Natural killer cell (primary cell): Measurements from ENCODE around the gene S100A4. TPM values are rescaled to one million over a fixed set of nuclear protein-coding genes. Genes with fewer than 3 reads are reported as not detected.

Experiments
- ATAC-seq, 3 donors: fragments of 150-1000 bp in 2 of 3; fragments of 200-7000 bp in 1 of 3; cut with Tn5 transposase; 1 replicate in 1 of 3; 2 replicates in 2 of 3; pipeline ENCODE4 v1.10.0; 2021; ENCODE audit warnings: mild to moderate bottlenecking in 2 of 3, moderate library complexity in 2 of 3
- DNase-seq, 2 donors: peaks; one replicate each; pipeline versions ENCODE4 v3.0.0 to v3.0.0-alpha.2; 2013 to 2021; ENCODE audit warnings: mixed read lengths in 1 of 2
- H3K27ac ChIP-seq: one replicate; pipeline ENCODE4 v1.5.1; 2013; ENCODE audit warnings: mild to moderate bottlenecking, low read length
- H3K27me3 ChIP-seq: one replicate; pipeline ENCODE4 v1.6.1; 2013; ENCODE audit warnings: low read length; ENCODE audit not compliant: control insufficient read depth, insufficient read depth
- H3K36me3 ChIP-seq: one replicate; pipeline ENCODE4 v1.6.1; 2013; ENCODE audit warnings: low read length; ENCODE audit not compliant: control insufficient read depth, insufficient read depth
- H3K4me1 ChIP-seq: one replicate; pipeline ENCODE4 v1.6.1; 2013; ENCODE audit warnings: low read length; ENCODE audit not compliant: control insufficient read depth, insufficient read depth
- H3K4me3 ChIP-seq: one replicate; pipeline ENCODE4 v1.5.1; 2013; ENCODE audit warnings: low read length
- H3K9me3 ChIP-seq: one replicate; pipeline ENCODE4 v1.6.1; 2013; ENCODE audit warnings: low read length; ENCODE audit not compliant: control insufficient read depth, insufficient read depth
- H3K27ac Mint-ChIP-seq, 2 donors: one replicate each; pipeline ENCODE4 v1.8.0; 2022; ENCODE audit warnings: mild to moderate bottlenecking in 2 of 2, mixed read lengths in 2 of 2, moderate library complexity in 1 of 2
- H3K27me3 Mint-ChIP-seq, 2 donors: one replicate each; pipeline ENCODE4 v1.8.0; 2022; ENCODE audit warnings: low read depth in 2 of 2, mixed read lengths in 2 of 2
- H3K36me3 Mint-ChIP-seq: one replicate; pipeline ENCODE4 v1.8.0; 2022; ENCODE audit warnings: mixed read lengths
- H3K4me1 Mint-ChIP-seq, 2 donors: one replicate each; pipeline ENCODE4 v1.8.0; 2022; ENCODE audit warnings: mixed read lengths in 2 of 2
- H3K4me3 Mint-ChIP-seq: one replicate; pipeline ENCODE4 v1.8.0; 2022; ENCODE audit warnings: mild to moderate bottlenecking, moderate library complexity, mixed read lengths
- H3K9me3 Mint-ChIP-seq, 2 donors: one replicate each; pipeline ENCODE4 v1.8.0; 2022; ENCODE audit warnings: mixed read lengths in 2 of 2
- CTCF ChIP-seq: fragments of 200-600 bp; IDR thresholded peaks from one replicate; pipeline ENCODE4 v1.8.0; 2022; ENCODE audit warnings: antibody characterized with exemption
- WGBS: methylation state at CpG from one replicate; pipeline ENCODE4 v1.1.7; 2013; ENCODE audit warnings: missing lambda C conversion rate; ENCODE audit not compliant: insufficient coverage; 5-methylcytosine and 5-hydroxymethylcytosine counted together
- intact Hi-C: fragments of 100-400 bp; cut with micrococcal nuclease; formaldehyde crosslinking; loops from one replicate; pipeline ENCODE4 v1.14.2; 2022
- total RNA-seq, 4 donors: library from RNA; stranded (reverse); fragments of 120-200 nt in 1 of 4; gene quantifications; one replicate each; pipeline versions ENCODE4 v1.2.3 to v1.2.4, GENCODE V29; 2013 to 2022

S100A4 gene
- total RNA-seq, 3 donors from 2014 or later (not counting 1 experiment from before 2014, with no cell fraction given) = 509 to 689 (median 597) TPM

- H3K4me1 Mint-ChIP-seq = peaks cover 0 to 16% of the 10 kb centered on the region in 2 donors
- Histone ChIP-seq H3K27me3 (no peaks in the 10 kb centered on the region), H3K27ac (no peak overlapping the region), H3K4me3 (no peak overlapping the region), H3K36me3 (no peaks in the 10 kb centered on the region), H3K9me3 (no peaks in the 10 kb centered on the region), H3K4me1 (peaks cover 12% of the 10 kb centered on the region)
- peaks cover 0 to 8% of the 10 kb centered on the region in 2 donors for H3K27me3 Mint-ChIP-seq
- H3K36me3 Mint-ChIP-seq = no peaks in the 10 kb centered on the region
- intact Hi-C loops = no loop called here
- TF ChIP-seq CTCF = no peak
- H3K4me3 Mint-ChIP-seq = no peak overlapping the region
- H3K27ac Mint-ChIP-seq = no peak overlapping the region
- no peaks in the 10 kb centered on the region for H3K9me3 Mint-ChIP-seq
- WGBS = 97% methylated on average over 8 of the region's 8 CpGs
- ATAC-seq (no peak), DNase-seq (no peak)
Measured at GRCh38 chr1:153552335-153552734, 6.7 kb upstream of the S100A4 start.

- no peak for ATAC-seq
- no peak overlapping the region for H3K4me3 Mint-ChIP-seq
- H3K36me3 Mint-ChIP-seq = no peaks in the 10 kb centered on the region
Measured at GRCh38 chr1:153550827-153551500, 5.4 kb upstream of the S100A4 start.

GRCh38 chr1:153550398-153550758 lies 4.8 kb upstream of the S100A4 start:
- Mint-ChIP-seq H3K27me3 (peaks cover 0 to 8% of the 10 kb centered on the region in 2 donors), H3K27ac (no peak overlapping the region), H3K4me3 (no peak overlapping the region), H3K9me3 (no peaks in the 10 kb centered on the region), H3K4me1 (peaks cover 13 to 35% of the 10 kb centered on the region in 2 donors), H3K36me3 (no peaks in the 10 kb centered on the region)
- TF ChIP-seq CTCF = no peak
- Histone ChIP-seq H3K4me3 (no peak overlapping the region), H3K4me1 (peaks cover 29% of the 10 kb centered on the region), H3K36me3 (no peaks in the 10 kb centered on the region), H3K9me3 (no peaks in the 10 kb centered on the region), H3K27me3 (no peaks in the 10 kb centered on the region), H3K27ac (no peak overlapping the region)
- no peak for DNase-seq
- intact Hi-C loops = no loop called here
- whole genome bisulfite sequencing = 93% methylated on average over 4 of the region's 4 CpGs
- ATAC-seq = no peak

More at GRCh38 chr1:153550827-153551500, 5.4 kb upstream of the S100A4 start:
- H3K36me3 ChIP-seq = no peaks in the 10 kb centered on the region
- peaks cover 23% of the 10 kb centered on the region for H3K4me1 ChIP-seq
- TF ChIP-seq CTCF = no peak
- no peaks in the 10 kb centered on the region for H3K27me3 ChIP-seq
- no peak overlapping the region for H3K27ac ChIP-seq
- 62% methylated on average over 10 of the region's 10 CpGs for WGBS
- Mint-ChIP-seq H3K9me3 (no peaks in the 10 kb centered on the region), H3K27me3 (peaks cover 0 to 8% of the 10 kb centered on the region in 2 donors), H3K4me1 (peaks cover 8 to 29% of the 10 kb centered on the region in 2 donors), H3K27ac (no peak overlapping the region)
- intact Hi-C loops = no loop called here
- H3K4me3 ChIP-seq = no peak overlapping the region
- no peaks in the 10 kb centered on the region for H3K9me3 ChIP-seq
- no peak for DNase-seq
